Activated CD8-positive, alpha-beta T cell treated with anti-CD3 and anti-CD28 coated beads for 36 hours (primary cell): Measurements from ENCODE around the gene LEFTY1. TPM values are rescaled to one million over a fixed set of nuclear protein-coding genes. Genes with fewer than 3 reads are reported as not detected.
"Not testable (repeated sequence)": the region's sequence is repeated elsewhere in the genome, so short reads cannot be mapped to it uniquely, and the experiment has no call there.

Source experiments
- ATAC-seq: fragments of 200-7000 bp; cut with Tn5 transposase; one replicate; pipeline ENCODE4 v1.10.0; 2021; ENCODE audit warnings: mild to moderate bottlenecking, moderate library complexity
- CTCF ChIA-PET: fragments of 350-600 bp; sonication (Branson Sonifier 250); formaldehyde crosslinking; loops from one replicate; lab custom pipeline; 2021; ENCODE audit warnings: antibody characterized with exemption; lab: Charles Lee
- POLR2A ChIA-PET: fragments of 350-600 bp; sonication (Branson Sonifier 250); formaldehyde crosslinking; loops from one replicate; lab custom pipeline; 2021; ENCODE audit warnings: antibody characterized with exemption; lab: Charles Lee
- DNase-seq: peaks from one replicate; pipeline ENCODE4 v3.0.0-alpha.2; 2020
- H3K27ac Mint-ChIP-seq: one replicate; pipeline ENCODE4 v1.8.0; 2021; ENCODE audit warnings: mild to moderate bottlenecking, mixed read lengths
- H3K27me3 Mint-ChIP-seq: one replicate; pipeline ENCODE4 v1.8.0; 2021; ENCODE audit warnings: mixed read lengths
- H3K36me3 Mint-ChIP-seq: one replicate; pipeline ENCODE4 v1.8.0; 2021; ENCODE audit warnings: low read depth, mixed read lengths
- H3K4me1 Mint-ChIP-seq: one replicate; pipeline ENCODE4 v1.8.0; 2021; ENCODE audit warnings: low read depth, mixed read lengths
- H3K4me3 Mint-ChIP-seq: one replicate; pipeline ENCODE4 v1.8.0; 2021; ENCODE audit warnings: mild to moderate bottlenecking, moderate library complexity, mixed read lengths
- H3K9me3 Mint-ChIP-seq: one replicate; pipeline ENCODE4 v1.8.0; 2021; ENCODE audit warnings: mixed read lengths
- intact Hi-C: fragments of 100-400 bp; cut with micrococcal nuclease; formaldehyde crosslinking; loops from one replicate; pipeline ENCODE4 v1.10.0; 2022
- total RNA-seq, 2 experiments: library from RNA; stranded (reverse); gene quantifications; one replicate each; pipeline ENCODE4 v1.2.3, GENCODE V29; 2021
- TF ChIP-seq, protein P1 (sequence below): fragments of 200-600 bp; IDR thresholded peaks from one replicate; pipeline ENCODE4 v1.8.0; 2022; ENCODE audit warnings: antibody characterized with exemption, mild to moderate bottlenecking

Gene LEFTY1, protein sequence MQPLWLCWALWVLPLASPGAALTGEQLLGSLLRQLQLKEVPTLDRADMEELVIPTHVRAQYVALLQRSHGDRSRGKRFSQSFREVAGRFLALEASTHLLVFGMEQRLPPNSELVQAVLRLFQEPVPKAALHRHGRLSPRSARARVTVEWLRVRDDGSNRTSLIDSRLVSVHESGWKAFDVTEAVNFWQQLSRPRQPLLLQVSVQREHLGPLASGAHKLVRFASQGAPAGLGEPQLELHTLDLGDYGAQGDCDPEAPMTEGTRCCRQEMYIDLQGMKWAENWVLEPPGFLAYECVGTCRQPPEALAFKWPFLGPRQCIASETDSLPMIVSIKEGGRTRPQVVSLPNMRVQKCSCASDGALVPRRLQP
- total RNA-seq, result under 1 TPM; 0.16 to 0.83 TPM

DNA sequence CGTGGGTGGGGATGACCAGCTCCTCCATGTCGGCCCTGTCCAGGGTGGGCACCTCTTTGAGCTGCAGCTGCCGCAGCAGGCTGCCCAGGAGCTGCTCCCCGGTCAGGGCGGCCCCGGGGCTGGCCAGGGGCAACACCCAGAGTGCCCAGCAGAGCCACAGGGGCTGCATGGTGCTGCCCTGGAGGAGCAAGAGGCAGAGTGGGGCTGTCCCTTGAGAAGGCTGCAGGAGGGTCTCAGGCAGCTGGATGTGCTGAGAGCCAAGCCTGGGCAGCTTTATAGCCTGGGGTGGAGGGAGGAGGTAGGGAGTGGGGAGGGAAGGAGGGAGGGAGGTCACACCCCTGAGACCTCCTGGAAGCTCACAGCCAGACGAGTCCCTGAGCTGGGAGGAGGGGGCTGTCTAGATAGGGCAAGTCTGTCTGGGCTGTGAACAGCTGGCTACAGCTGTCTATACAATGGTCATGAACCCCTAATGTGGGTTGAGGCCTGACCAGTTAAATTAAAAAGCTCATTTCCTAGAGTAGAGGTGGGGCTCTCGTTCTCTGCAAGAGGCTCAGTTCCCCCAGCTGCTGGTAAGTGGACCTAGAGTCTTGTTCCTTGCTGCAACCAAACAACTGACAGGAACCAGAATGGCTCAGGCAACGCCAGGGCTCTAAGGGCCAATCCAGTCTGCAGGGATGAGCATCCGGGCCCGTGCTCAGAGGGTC lies at the start of gene LEFTY1:
Gene LEFTY1 (minus strand): TSS at position 249 of the 704 bp plus-strand sequence. CDS start 80 bp downstream, at position 169.
- Mint-ChIP-seq H3K27me3 (no peaks in the 10 kb centered on the region), H3K9me3 (no peaks in the 10 kb centered on the region), H3K4me1 (peaks cover 4% of the 10 kb centered on the region), H3K27ac (no peak within 1 kb of the TSS), H3K36me3 (no peaks in the 10 kb centered on the region), H3K4me3 (no peak within 1 kb of the TSS)
- ChIA-PET CTCF (interaction anchor here (2.5 kb wide), 1 partner anchor 22 kb away, joined by 10 read pairs; no protein-coding TSS in a partner anchor), POLR2A (interaction anchor here (1.1 to 1.2 kb wide), 2 partner anchors 8 kb away, joined by 4 to 5 read pairs; no protein-coding TSS in a partner anchor)
- DNase-seq, result no peak
- ATAC-seq, result no peak
- intact Hi-C loops, result no loop called here
- TF ChIP-seq, protein P1, sequence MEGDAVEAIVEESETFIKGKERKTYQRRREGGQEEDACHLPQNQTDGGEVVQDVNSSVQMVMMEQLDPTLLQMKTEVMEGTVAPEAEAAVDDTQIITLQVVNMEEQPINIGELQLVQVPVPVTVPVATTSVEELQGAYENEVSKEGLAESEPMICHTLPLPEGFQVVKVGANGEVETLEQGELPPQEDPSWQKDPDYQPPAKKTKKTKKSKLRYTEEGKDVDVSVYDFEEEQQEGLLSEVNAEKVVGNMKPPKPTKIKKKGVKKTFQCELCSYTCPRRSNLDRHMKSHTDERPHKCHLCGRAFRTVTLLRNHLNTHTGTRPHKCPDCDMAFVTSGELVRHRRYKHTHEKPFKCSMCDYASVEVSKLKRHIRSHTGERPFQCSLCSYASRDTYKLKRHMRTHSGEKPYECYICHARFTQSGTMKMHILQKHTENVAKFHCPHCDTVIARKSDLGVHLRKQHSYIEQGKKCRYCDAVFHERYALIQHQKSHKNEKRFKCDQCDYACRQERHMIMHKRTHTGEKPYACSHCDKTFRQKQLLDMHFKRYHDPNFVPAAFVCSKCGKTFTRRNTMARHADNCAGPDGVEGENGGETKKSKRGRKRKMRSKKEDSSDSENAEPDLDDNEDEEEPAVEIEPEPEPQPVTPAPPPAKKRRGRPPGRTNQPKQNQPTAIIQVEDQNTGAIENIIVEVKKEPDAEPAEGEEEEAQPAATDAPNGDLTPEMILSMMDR, result no peak

DNA sequence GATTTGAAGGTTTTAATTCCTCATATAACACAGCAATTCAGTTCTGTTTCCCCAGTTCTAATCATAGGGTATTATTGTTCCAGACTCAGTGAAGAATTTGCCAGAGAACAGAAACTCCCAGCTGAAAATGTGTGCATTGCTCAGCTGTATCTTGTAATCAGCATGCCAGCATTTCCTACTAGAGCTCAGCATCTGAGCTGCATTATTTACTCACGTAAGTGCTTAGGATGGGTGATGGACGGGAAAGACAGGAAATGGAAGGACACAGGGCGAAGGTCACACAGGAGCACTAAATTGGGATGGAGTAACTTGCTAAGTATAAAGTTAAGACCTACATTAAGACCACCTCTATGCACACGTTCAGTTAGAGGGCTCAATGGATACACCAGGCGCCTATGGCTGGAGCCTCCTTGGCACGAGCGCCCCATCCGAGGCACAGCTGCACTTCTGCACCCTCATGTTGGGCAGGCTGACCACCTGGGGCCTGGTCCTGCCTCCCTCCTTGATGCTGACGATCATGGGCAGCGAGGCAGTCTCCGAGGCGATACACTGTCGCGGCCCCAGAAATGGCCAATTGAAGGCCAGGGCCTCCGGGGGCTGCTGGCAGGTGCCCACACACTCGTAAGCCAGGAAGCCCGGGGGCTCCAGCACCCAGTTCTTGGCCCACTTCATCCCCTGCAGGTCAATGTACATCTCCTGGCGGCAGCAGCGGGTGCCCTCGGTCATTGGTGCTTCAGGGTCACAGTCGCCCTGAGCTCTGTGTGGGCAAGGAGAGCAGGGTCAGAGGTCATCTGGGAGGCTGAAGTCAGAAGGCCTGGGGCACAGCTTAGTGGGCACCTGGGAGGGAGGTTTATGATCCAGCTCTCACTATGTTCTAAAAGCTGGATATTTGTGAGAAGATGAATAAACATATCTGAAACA lies 48.4 kb upstream of the LEFTY1 start:
- intact Hi-C loops, result no loop called here
- TF ChIP-seq, protein P1, result no peak
- DNase-seq (no peak), ATAC-seq (no peak)
- Mint-ChIP-seq H3K36me3 (no peaks in the 10 kb centered on the region), H3K27me3 (no peaks in the 10 kb centered on the region), H3K4me1 (no peaks in the 10 kb centered on the region), H3K27ac (no peak overlapping the region), H3K9me3 (no peaks in the 10 kb centered on the region), H3K4me3 (no peak overlapping the region)
- POLR2A ChIA-PET, result interaction anchor here (1.0 to 1.6 kb wide), 2 partner anchors 10 to 13 kb away, joined by 4 read pairs; partner anchors contain the start of gene PYCR2
- CTCF ChIA-PET, result interaction anchor here (1.0 to 2.3 kb wide), 5 partner anchors 10 to 51 kb away, joined by 3 to 6 read pairs (median 3); no protein-coding TSS in a partner anchor

DNA sequence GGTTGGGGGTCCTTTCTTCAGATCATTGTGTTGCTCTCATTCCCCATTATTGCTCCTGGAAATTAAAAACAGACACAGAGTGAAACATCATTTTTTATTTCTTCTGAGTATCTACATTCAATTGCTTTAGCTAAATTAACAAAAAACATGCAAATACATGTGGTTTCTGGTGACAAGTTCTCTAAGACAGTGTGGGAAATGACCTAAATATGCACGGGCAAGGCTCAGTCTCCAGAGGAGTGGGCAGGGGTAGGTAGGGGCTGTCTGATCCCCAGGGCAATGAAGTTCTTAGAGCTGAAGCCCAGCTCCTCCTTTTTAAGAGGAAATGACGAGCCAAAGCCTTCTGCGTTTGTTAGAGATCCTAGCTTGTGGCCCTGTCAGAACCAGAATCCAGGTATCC lies 47.6 kb upstream of the LEFTY1 start:
- H3K4me1 Mint-ChIP-seq, result peaks cover 2% of the 10 kb centered on the region
- no peaks in the 10 kb centered on the region for H3K9me3 Mint-ChIP-seq
- H3K36me3 Mint-ChIP-seq, result no peaks in the 10 kb centered on the region
- CTCF ChIA-PET, result interaction anchor here (1.0 to 2.3 kb wide), 3 partner anchors 10 to 51 kb away, joined by 3 to 6 read pairs (median 3); no protein-coding TSS in a partner anchor
- no peak for DNase-seq
- intact Hi-C loops, result no loop called here
- POLR2A ChIA-PET, result interaction anchor here (1.6 kb wide), 1 partner anchor 13 kb away, joined by 4 read pairs; the partner anchor contains the start of gene PYCR2
- H3K27me3 Mint-ChIP-seq, result no peaks in the 10 kb centered on the region
- no peak overlapping the region for H3K4me3 Mint-ChIP-seq
- ATAC-seq, result no peak
- no peak overlapping the region for H3K27ac Mint-ChIP-seq
- TF ChIP-seq, protein P1, result no peak

DNA sequence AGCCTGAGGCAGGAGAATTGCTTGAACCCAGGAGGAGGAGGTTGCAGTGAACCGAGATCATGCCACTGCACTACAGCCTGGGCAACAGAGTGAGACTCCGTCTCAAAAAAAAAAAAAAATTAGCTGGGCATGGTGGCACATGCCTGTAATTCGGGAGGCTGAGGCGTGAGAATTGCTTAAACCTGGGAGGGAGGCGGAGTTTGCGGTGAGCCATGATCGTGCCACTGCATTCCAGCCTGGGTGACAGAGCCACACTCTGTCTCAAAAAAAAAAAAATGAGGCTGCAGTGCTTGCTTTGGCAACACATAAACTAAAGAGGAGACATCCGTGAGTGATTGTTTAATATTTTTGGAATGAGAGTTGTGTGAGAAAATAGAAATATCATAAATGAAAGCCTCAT lies 47.1 kb upstream of the LEFTY1 start:
- ATAC-seq, DNase-seq, H3K27ac Mint-ChIP-seq, H3K27me3 Mint-ChIP-seq, H3K4me1 Mint-ChIP-seq, H3K9me3 Mint-ChIP-seq, H3K36me3 Mint-ChIP-seq, intact Hi-C loops, H3K4me3 Mint-ChIP-seq: not testable (repeated sequence)
- ChIA-PET CTCF (interaction anchor here (0.9 to 1.3 kb wide), 2 partner anchors 40 to 52 kb away, joined by 3 read pairs; no protein-coding TSS in a partner anchor), POLR2A (interaction anchor here (1.6 to 1.9 kb wide), 2 partner anchors 8 to 12 kb away, joined by 4 read pairs; partner anchors contain the start of gene PYCR2)
